CD4-positive, alpha-beta T cell treated with Interleukin-17A for 1 hour (primary cell): Measurements from ENCODE around the gene LDLRAD4.

Source experiments
- DNase-seq: peaks from one replicate; pipeline ENCODE4 v3.0.0-alpha.2; 2020

LDLRAD4 gene

GRCh38 chr18:13376298-13376840 is 157.8 kb downstream of the LDLRAD4 start:
- DNase-seq = peak; percentile 67

GRCh38 chr18:13376841-13377351 is 158.3 kb downstream of the LDLRAD4 start:
- DNase-seq = peak; percentile 72

- peak; percentile 67 for DNase-seq
These were observed 158.9 kb downstream of the LDLRAD4 start for GRCh38 chr18:13377496-13377895.

GRCh38 chr18:13378150-13378549 is 159.6 kb downstream of the LDLRAD4 start:
- peak; percentile 55 for DNase-seq

- no peak for DNase-seq
These were observed 160.7 kb downstream of the LDLRAD4 start for GRCh38 chr18:13379062-13379865.

- DNase-seq = no peak
These were observed 161.6 kb downstream of the LDLRAD4 start for GRCh38 chr18:13379930-13380690.

- no peak for DNase-seq
These were observed 162.1 kb downstream of the LDLRAD4 start for GRCh38 chr18:13380691-13381070.

- DNase-seq = no peak
These were observed 162.8 kb downstream of the LDLRAD4 start for GRCh38 chr18:13381331-13381730.

- peak; percentile 81 for DNase-seq
These were observed 163.4 kb downstream of the LDLRAD4 start for GRCh38 chr18:13381944-13382365.

GRCh38 chr18:13382366-13382953 is 163.9 kb downstream of the LDLRAD4 start:
- DNase-seq = peak; percentile 89

- peak; percentile 55 for DNase-seq
These were observed 164.6 kb downstream of the LDLRAD4 start for GRCh38 chr18:13382954-13383827.

GRCh38 chr18:13386891-13387801 is 168.6 kb downstream of the LDLRAD4 start:
- no peak for DNase-seq

GRCh38 chr18:13387855-13388548 is 169.4 kb downstream of the LDLRAD4 start:
- no peak for DNase-seq

- DNase-seq = no peak
These were observed 170.3 kb downstream of the LDLRAD4 start for GRCh38 chr18:13388586-13389490.

- no peak for DNase-seq
These were observed 171.1 kb downstream of the LDLRAD4 start for GRCh38 chr18:13389491-13390131.

GRCh38 chr18:13390196-13390595 is 171.6 kb downstream of the LDLRAD4 start:
- no peak for DNase-seq

GRCh38 chr18:13390711-13391110 is 172.2 kb downstream of the LDLRAD4 start:
- no peak for DNase-seq

GRCh38 chr18:13392029-13392750 is 173.6 kb downstream of the LDLRAD4 start:
- DNase-seq = no peak
